ENCODE results near the gene RPS14.

GRCh38 chr5:150419630-150420270, 29.8 kb downstream of the RPS14 start:
- TF ChIP-seq ZNF138 (CRISPR knock-in tag; conservative IDR thresholded peaks at IDR 0.05) (no peak), ESRRA (CRISPR knock-in tag; IDR thresholded peaks at IDR 0.05; ENCODE audit: borderline replicate concordance) (no peak), CTCF (IDR thresholded peaks at IDR 0.05) (no peak), CREB1 (CRISPR knock-in tag; IDR thresholded peaks at IDR 0.05) (no peak), CREM (CRISPR knock-in tag; IDR thresholded peaks at IDR 0.05) (no peak), TEAD4 (CRISPR knock-in tag; IDR thresholded peaks at IDR 0.05) (no peak), FOXJ3 (CRISPR knock-in tag; IDR thresholded peaks at IDR 0.05; ENCODE audit: borderline replicate concordance) (no peak), ZNF317 (CRISPR knock-in tag; IDR thresholded peaks at IDR 0.05; ENCODE audit: borderline replicate concordance, low read depth) (no peak), FOXP4 (CRISPR knock-in tag; IDR thresholded peaks at IDR 0.05) (no peak), PRDM15 (CRISPR knock-in tag; IDR thresholded peaks at IDR 0.05) (no peak), GABPB1 (CRISPR knock-in tag; IDR thresholded peaks at IDR 0.05) (no peak), ZBTB21 (CRISPR knock-in tag; IDR thresholded peaks at IDR 0.05; ENCODE audit: borderline replicate concordance) (no peak)
- TF ChIP-seq, protein P1, sequence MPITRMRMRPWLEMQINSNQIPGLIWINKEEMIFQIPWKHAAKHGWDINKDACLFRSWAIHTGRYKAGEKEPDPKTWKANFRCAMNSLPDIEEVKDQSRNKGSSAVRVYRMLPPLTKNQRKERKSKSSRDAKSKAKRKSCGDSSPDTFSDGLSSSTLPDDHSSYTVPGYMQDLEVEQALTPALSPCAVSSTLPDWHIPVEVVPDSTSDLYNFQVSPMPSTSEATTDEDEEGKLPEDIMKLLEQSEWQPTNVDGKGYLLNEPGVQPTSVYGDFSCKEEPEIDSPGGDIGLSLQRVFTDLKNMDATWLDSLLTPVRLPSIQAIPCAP (CRISPR knock-in tag; IDR thresholded peaks at IDR 0.05), result no peak
- TF ChIP-seq, protein P2, sequence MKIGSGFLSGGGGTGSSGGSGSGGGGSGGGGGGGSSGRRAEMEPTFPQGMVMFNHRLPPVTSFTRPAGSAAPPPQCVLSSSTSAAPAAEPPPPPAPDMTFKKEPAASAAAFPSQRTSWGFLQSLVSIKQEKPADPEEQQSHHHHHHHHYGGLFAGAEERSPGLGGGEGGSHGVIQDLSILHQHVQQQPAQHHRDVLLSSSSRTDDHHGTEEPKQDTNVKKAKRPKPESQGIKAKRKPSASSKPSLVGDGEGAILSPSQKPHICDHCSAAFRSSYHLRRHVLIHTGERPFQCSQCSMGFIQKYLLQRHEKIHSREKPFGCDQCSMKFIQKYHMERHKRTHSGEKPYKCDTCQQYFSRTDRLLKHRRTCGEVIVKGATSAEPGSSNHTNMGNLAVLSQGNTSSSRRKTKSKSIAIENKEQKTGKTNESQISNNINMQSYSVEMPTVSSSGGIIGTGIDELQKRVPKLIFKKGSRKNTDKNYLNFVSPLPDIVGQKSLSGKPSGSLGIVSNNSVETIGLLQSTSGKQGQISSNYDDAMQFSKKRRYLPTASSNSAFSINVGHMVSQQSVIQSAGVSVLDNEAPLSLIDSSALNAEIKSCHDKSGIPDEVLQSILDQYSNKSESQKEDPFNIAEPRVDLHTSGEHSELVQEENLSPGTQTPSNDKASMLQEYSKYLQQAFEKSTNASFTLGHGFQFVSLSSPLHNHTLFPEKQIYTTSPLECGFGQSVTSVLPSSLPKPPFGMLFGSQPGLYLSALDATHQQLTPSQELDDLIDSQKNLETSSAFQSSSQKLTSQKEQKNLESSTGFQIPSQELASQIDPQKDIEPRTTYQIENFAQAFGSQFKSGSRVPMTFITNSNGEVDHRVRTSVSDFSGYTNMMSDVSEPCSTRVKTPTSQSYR (CRISPR knock-in tag; IDR thresholded peaks at IDR 0.05), result no peak
